Measurements from ENCODE around the gene TRIM7. TPM values are rescaled to one million over a fixed set of nuclear protein-coding genes. Genes with fewer than 3 reads are reported as not detected.
"Not testable (repeated sequence)": the region's sequence is repeated elsewhere in the genome, so short reads cannot be mapped to it uniquely, and the experiment has no call there.

Gene TRIM7
- total and polyA plus RNA-seq, 9 donors, result 0.34 to 2.9 (median 0.82) TPM

DNA sequence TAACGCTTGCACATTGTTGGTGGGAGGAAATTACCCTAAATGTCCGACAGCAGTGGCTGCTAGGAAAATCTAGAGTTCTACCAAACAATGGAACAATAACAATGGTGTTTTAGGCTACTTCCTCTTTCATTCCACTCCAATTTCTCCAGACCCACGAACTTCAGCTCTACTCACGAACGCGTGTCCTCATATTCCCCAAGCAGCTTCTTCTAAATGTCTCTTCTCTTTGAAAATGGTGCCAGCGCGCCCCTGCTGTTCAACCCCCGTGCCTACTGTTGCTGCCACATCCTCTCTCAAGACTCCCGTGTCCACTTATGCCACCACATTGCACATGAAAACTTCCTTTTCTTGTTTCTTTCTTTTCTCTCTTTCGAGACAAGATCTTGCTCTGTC is 32.0 kb downstream of the TRIM7 start:
- H3K36me3 ChIP-seq, result no peaks in the 10 kb centered on the region
- H3K4me1 ChIP-seq (ENCODE audit: insufficient read depth), result no peaks in the 10 kb centered on the region
- H3K9me3 ChIP-seq, result no peaks in the 10 kb centered on the region
- intact Hi-C loops (cut with DNase I), result no loop called here
- no peak for DNase-seq
- no peak overlapping the region for H3K4me3 ChIP-seq
- peaks cover 6% of the 10 kb centered on the region for H3K27me3 ChIP-seq
- WGBS, 3 donors, result 17 to 26% (median 18%) methylated on average over 11 of the region's 11 CpGs
- no peak overlapping the region for H3K27ac ChIP-seq
- TF ChIP-seq POLR2A (IDR thresholded peaks at IDR 0.05), result no peak
- TF ChIP-seq EP300 (IDR thresholded peaks at IDR 0.05), result no peak
- no peak for TF ChIP-seq CTCF (IDR thresholded peaks at IDR 0.05)

DNA sequence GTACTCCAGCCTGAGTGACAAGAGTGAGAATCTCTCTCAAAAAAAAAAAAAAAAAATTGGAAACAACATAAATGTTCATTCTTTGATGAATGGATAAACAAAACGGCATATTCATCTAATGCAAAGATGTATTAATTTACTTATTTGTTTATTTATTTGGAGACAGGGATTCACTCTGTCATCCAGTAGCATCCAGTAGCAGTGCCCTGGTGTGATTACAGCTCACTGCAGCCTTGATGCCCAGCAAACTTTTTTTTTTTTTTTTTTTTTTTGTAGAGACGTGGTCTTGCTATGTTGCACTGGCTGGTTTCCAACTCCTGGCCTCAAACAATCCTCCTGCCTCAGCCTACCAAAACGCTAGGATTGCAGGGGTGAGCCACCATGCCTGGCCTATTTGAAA is 33.2 kb downstream of the TRIM7 start:
- Histone ChIP-seq H3K4me1 (ENCODE audit: insufficient read depth) (no peaks in the 10 kb centered on the region), H3K4me3 (no peak overlapping the region), H3K27me3 (peaks cover 6% of the 10 kb centered on the region), H3K9me3 (no peaks in the 10 kb centered on the region), H3K27ac (no peak overlapping the region), H3K36me3 (no peaks in the 10 kb centered on the region)
- no peak for DNase-seq
- no peak for TF ChIP-seq POLR2A (IDR thresholded peaks at IDR 0.05)
- no peak for TF ChIP-seq EP300 (IDR thresholded peaks at IDR 0.05)
- TF ChIP-seq CTCF (IDR thresholded peaks at IDR 0.05), result no peak
- WGBS, 3 donors, result 35 to 50% (median 36%) methylated on average over 3 of the region's 3 CpGs
- intact Hi-C loops (cut with DNase I), result no loop called here

GRCh38 chr5:181170996-181171395 is 34.0 kb downstream of the TRIM7 start:
- Histone ChIP-seq H3K36me3 (no peaks in the 10 kb centered on the region), H3K4me1 (ENCODE audit: insufficient read depth) (no peaks in the 10 kb centered on the region), H3K9me3 (no peaks in the 10 kb centered on the region), H3K4me3 (no peak overlapping the region), H3K27ac (no peak overlapping the region), H3K27me3 (peaks cover 6% of the 10 kb centered on the region)
- TF ChIP-seq CTCF (IDR thresholded peaks at IDR 0.05) (no peak), POLR2A (IDR thresholded peaks at IDR 0.05) (no peak), EP300 (IDR thresholded peaks at IDR 0.05) (no peak)
- intact Hi-C loops (cut with DNase I), result no loop called here
- no peak for DNase-seq
- WGBS, 3 donors, result 43 to 54% (median 47%) methylated on average over 6 of the region's 6 CpGs

- no peak for DNase-seq
- TF ChIP-seq EP300 (IDR thresholded peaks at IDR 0.05), result no peak
- no peak for TF ChIP-seq CTCF (IDR thresholded peaks at IDR 0.05)
- TF ChIP-seq POLR2A (IDR thresholded peaks at IDR 0.05), result no peak
- 10 to 13% (median 11%) methylated on average over 32 to 33 of the region's 33 CpGs for WGBS, 3 donors
Measured at GRCh38 chr5:181170237-181170825, 34.7 kb downstream of the TRIM7 start.

DNA sequence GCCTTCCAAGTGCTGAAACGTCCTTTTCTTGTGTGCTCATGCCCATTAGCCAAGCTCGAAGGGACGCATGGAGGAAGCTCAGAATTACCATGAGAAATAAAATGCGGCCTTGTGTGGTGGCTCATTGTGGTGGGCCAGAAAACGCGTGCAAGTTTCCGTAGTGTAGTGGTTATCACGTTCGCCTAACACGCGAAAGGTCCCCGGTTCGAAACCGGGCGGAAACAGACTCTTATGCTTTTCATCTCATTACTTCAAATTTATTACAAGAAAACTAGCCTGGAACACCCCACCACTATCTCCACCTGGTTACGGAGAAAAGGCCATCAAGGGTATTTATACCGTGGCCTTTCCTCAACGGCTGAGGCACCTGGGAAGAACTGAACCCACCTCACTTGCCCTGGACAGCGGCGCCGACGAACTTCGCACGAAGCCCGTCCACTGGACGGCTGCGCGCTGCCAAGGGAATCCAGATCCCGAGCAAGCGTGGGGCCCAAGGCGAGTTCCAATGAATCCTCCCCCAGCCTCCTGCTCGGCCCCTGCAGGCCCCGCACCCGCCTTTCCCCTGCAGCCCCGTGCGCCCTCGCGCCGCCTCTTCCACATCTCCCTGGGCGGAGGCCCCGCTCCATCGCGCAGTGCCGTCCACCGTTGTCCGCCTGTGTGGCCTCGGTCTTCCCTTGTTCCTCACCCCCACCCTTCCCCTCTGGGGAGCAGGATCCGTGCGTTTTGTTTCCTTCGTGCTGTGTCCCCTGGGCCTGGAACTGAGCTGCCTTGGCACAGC is 35.3 kb downstream of the TRIM7 start:
- 4 to 6% (median 4%) methylated on average over 50 of the region's 50 CpGs for WGBS, 3 donors
- H3K27me3 ChIP-seq, H3K4me3 ChIP-seq: not testable (repeated sequence)

More at GRCh38 chr5:181170237-181170825, 34.7 kb downstream of the TRIM7 start:
- no peaks in the 10 kb centered on the region for H3K9me3 ChIP-seq
- no peaks in the 10 kb centered on the region for H3K36me3 ChIP-seq
- H3K4me3 ChIP-seq, result no peak overlapping the region
- H3K27me3 ChIP-seq, result peaks cover 6% of the 10 kb centered on the region
- intact Hi-C loops (cut with DNase I), result no loop called here
- H3K27ac ChIP-seq, result no peak overlapping the region
- no peaks in the 10 kb centered on the region for H3K4me1 ChIP-seq (ENCODE audit: insufficient read depth)

More for the DNA sequence above, 35.3 kb downstream of the TRIM7 start:
- DNase-seq, result peak in 2 of 5 donors; percentile 49 to 65
- H3K36me3 ChIP-seq; H3K9me3 ChIP-seq; H3K27ac ChIP-seq; H3K4me1 ChIP-seq (ENCODE audit: insufficient read depth); intact Hi-C loops (cut with DNase I): not testable (repeated sequence)
